Activated CD8-positive, alpha-beta T cell treated with anti-CD3 and anti-CD28 coated beads for 36 hours (primary cell): Measurements from ENCODE around the gene KIF13A. TPM values are rescaled to one million over a fixed set of nuclear protein-coding genes. Genes with fewer than 3 reads are reported as not detected.
"Not testable (repeated sequence)": the region's sequence is repeated elsewhere in the genome, so short reads cannot be mapped to it uniquely, and the experiment has no call there.

ENCODE experiments used
- ATAC-seq: fragments of 200-7000 bp; cut with Tn5 transposase; one replicate; pipeline ENCODE4 v1.10.0; 2021; ENCODE audit warnings: mild to moderate bottlenecking, moderate library complexity
- CTCF ChIA-PET: fragments of 350-600 bp; sonication (Branson Sonifier 250); formaldehyde crosslinking; loops from one replicate; lab custom pipeline; 2021; ENCODE audit warnings: antibody characterized with exemption; lab: Charles Lee
- POLR2A ChIA-PET: fragments of 350-600 bp; sonication (Branson Sonifier 250); formaldehyde crosslinking; loops from one replicate; lab custom pipeline; 2021; ENCODE audit warnings: antibody characterized with exemption; lab: Charles Lee
- DNase-seq: peaks from one replicate; pipeline ENCODE4 v3.0.0-alpha.2; 2020
- H3K27ac Mint-ChIP-seq: one replicate; pipeline ENCODE4 v1.8.0; 2021; ENCODE audit warnings: mild to moderate bottlenecking, mixed read lengths
- H3K27me3 Mint-ChIP-seq: one replicate; pipeline ENCODE4 v1.8.0; 2021; ENCODE audit warnings: mixed read lengths
- H3K36me3 Mint-ChIP-seq: one replicate; pipeline ENCODE4 v1.8.0; 2021; ENCODE audit warnings: low read depth, mixed read lengths
- H3K4me1 Mint-ChIP-seq: one replicate; pipeline ENCODE4 v1.8.0; 2021; ENCODE audit warnings: low read depth, mixed read lengths
- H3K4me3 Mint-ChIP-seq: one replicate; pipeline ENCODE4 v1.8.0; 2021; ENCODE audit warnings: mild to moderate bottlenecking, moderate library complexity, mixed read lengths
- H3K9me3 Mint-ChIP-seq: one replicate; pipeline ENCODE4 v1.8.0; 2021; ENCODE audit warnings: mixed read lengths
- CTCF ChIP-seq: fragments of 200-600 bp; IDR thresholded peaks from one replicate; pipeline ENCODE4 v1.8.0; 2022; ENCODE audit warnings: antibody characterized with exemption, mild to moderate bottlenecking
- intact Hi-C: fragments of 100-400 bp; cut with micrococcal nuclease; formaldehyde crosslinking; loops from one replicate; pipeline ENCODE4 v1.10.0; 2022
- total RNA-seq, 2 experiments: library from RNA; stranded (reverse); gene quantifications; one replicate each; pipeline ENCODE4 v1.2.3, GENCODE V29; 2021

Gene KIF13A
- total RNA-seq, 2 experiments from 2014 or later = not detected

DNA sequence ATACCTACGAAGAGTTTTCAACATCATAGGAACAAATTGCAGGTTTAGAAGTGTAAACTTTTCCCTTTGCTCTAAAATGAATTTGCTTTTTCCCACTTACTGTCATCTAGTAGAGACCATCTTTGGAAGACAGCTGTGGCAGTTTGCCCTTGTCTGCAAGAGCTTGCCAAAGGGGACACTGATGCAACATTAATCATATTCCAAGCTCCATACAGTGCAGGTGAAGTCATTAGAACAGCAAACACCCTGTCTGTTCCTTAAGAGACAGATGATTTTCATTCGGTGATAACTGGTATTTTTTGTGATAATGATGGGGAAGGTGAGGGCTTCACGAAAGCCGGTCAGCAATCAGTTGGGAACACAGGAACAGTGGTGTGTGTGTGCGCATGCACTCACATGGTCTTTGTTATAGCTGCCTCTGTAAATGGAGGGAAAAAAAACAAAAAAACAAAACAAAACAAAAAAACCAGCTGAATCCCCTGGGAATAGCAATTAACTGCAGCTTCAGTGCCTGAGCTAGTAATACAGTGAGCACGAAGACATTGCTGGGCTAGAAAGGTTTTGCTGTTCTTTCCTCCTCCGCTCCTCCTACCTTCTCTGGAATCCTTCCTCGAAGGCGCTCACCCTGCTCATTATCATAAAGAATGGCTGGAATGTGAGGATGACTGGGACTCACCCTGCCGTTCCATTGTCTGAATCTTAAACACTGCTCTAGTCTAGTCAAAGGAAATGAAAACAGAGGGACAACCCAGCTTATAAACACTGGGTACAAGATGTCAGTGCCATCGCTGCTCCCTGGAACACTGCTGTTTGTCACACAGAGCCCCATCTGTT lies 35.2 kb upstream of the KIF13A start:
- DNase-seq (no peak), ATAC-seq (no peak)
- CTCF ChIA-PET = interaction anchor here (1.3 kb wide), 1 partner anchor 12 kb away, joined by 5 read pairs; no protein-coding TSS in a partner anchor
- TF ChIP-seq CTCF = no peak
- Mint-ChIP-seq H3K4me1 (no peaks in the 10 kb centered on the region), H3K27me3 (no peaks in the 10 kb centered on the region), H3K4me3 (no peak overlapping the region), H3K9me3 (no peaks in the 10 kb centered on the region), H3K36me3 (no peaks in the 10 kb centered on the region), H3K27ac (no peak overlapping the region)
- intact Hi-C loops = no loop called here
- POLR2A ChIA-PET = interaction anchor here (0.5 kb wide), 1 partner anchor 615 kb away, joined by 4 read pairs; no protein-coding TSS in a partner anchor

GRCh38 chr6:18021166-18021850 lies 33.9 kb upstream of the KIF13A start:
- CTCF ChIA-PET = no interaction called here
- intact Hi-C loops = no loop called here
- no peak for ATAC-seq
- H3K9me3 Mint-ChIP-seq = no peaks in the 10 kb centered on the region
- H3K4me1 Mint-ChIP-seq = no peaks in the 10 kb centered on the region
- H3K4me3 Mint-ChIP-seq = no peak overlapping the region
- no peaks in the 10 kb centered on the region for H3K36me3 Mint-ChIP-seq
- POLR2A ChIA-PET = no interaction called here
- DNase-seq = no peak
- H3K27me3 Mint-ChIP-seq = peaks cover 2% of the 10 kb centered on the region
- H3K27ac Mint-ChIP-seq = no peak overlapping the region
- no peak for TF ChIP-seq CTCF

DNA sequence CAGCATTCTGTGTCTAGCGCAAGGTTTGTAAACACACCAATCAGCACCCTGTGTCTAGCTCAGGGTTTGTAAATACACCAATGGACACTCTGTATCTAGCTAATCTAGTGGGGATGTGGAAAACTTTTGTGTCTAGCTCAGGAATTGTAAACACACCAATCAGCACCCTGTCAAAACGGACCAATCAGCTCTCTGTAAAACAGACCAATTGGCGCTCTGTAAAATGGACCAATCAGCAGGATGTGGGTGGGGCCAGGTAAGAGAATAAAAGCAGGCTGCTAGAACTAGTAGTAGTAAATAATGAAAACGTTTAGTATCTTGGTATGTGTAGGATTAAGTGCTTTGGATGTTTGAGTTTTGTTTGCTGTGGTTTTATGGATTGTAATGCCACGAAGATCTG lies 33.1 kb upstream of the KIF13A start:
- H3K4me3 Mint-ChIP-seq, H3K9me3 Mint-ChIP-seq, intact Hi-C loops, ATAC-seq, CTCF ChIA-PET, H3K27me3 Mint-ChIP-seq, H3K27ac Mint-ChIP-seq, H3K36me3 Mint-ChIP-seq, H3K4me1 Mint-ChIP-seq, DNase-seq: not testable (repeated sequence)
- POLR2A ChIA-PET = interaction anchor here (0.9 kb wide), 1 partner anchor 420 kb away, joined by 3 read pairs; no protein-coding TSS in a partner anchor

GRCh38 chr6:18019539-18020534 lies 32.4 kb upstream of the KIF13A start:
- no peak for TF ChIP-seq CTCF
- intact Hi-C loops = no loop called here
- Mint-ChIP-seq H3K4me3 (no peak overlapping the region), H3K4me1 (no peaks in the 10 kb centered on the region), H3K9me3 (no peaks in the 10 kb centered on the region), H3K27me3 (peaks cover 2% of the 10 kb centered on the region), H3K27ac (no peak overlapping the region), H3K36me3 (no peaks in the 10 kb centered on the region)
- no peak for DNase-seq
- no peak for ATAC-seq
- ChIA-PET CTCF (interaction anchor here (0.6 kb wide), 1 partner anchor 201 kb away, joined by 3 read pairs; no protein-coding TSS in a partner anchor), POLR2A (interaction anchor here (0.9 kb wide), 1 partner anchor 419 kb away, joined by 3 read pairs; no protein-coding TSS in a partner anchor)

GRCh38 chr6:18019133-18019532 lies 31.7 kb upstream of the KIF13A start:
- intact Hi-C loops, POLR2A ChIA-PET, H3K4me1 Mint-ChIP-seq, ATAC-seq, DNase-seq, H3K27ac Mint-ChIP-seq, H3K27me3 Mint-ChIP-seq, H3K36me3 Mint-ChIP-seq, H3K4me3 Mint-ChIP-seq, H3K9me3 Mint-ChIP-seq: not testable (repeated sequence)
- CTCF ChIA-PET = interaction anchor here (0.6 kb wide), 1 partner anchor 201 kb away, joined by 3 read pairs; no protein-coding TSS in a partner anchor
